NAMALWA (cell line): ENCODE results near the gene MBNL1.

Source experiments
- DNase-seq: peaks from one replicate; pipeline ENCODE4 v3.0.0-alpha.2; 2015; ENCODE audit warnings: low spot score

Gene MBNL1

DNA sequence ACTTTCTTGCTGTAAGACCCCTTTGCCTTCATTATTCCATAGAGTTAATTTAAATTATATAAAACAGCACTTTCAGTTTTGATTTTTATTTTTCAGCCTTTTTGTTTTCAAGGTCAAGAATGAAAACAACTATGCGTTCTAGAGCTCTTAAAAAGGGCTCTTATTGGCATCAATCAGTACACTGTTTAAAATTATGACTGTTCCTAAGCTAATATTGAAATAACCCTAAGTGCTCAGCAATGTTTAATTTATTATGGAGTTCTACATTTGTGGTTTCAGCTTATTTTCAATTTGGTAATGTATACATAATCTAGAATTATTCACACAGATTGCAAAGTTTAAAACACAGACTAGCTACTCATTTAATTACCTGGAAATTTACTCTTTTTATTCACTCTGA, 179.4 kb downstream of the MBNL1 start:
- no peak for DNase-seq

DNA sequence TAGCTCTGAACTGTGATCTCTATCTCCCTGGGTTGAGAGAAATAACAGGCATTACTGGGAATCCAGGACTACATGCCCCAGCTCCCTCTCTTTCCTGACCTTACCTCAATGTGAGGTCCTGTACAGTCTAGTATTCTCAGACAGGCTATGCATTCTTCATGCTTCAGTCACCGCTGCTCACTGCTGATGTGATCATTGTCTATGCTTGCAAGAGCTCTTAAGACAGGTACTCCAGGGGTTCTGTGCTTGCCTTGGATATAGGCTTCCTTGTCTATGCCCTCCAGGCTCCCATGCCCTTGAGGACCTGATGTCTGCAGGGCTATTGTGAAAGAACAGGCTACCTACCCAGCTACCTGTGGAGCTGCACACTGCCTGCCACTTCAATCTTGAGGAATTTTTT, 183.6 kb downstream of the MBNL1 start:
- DNase-seq: no peak

DNA sequence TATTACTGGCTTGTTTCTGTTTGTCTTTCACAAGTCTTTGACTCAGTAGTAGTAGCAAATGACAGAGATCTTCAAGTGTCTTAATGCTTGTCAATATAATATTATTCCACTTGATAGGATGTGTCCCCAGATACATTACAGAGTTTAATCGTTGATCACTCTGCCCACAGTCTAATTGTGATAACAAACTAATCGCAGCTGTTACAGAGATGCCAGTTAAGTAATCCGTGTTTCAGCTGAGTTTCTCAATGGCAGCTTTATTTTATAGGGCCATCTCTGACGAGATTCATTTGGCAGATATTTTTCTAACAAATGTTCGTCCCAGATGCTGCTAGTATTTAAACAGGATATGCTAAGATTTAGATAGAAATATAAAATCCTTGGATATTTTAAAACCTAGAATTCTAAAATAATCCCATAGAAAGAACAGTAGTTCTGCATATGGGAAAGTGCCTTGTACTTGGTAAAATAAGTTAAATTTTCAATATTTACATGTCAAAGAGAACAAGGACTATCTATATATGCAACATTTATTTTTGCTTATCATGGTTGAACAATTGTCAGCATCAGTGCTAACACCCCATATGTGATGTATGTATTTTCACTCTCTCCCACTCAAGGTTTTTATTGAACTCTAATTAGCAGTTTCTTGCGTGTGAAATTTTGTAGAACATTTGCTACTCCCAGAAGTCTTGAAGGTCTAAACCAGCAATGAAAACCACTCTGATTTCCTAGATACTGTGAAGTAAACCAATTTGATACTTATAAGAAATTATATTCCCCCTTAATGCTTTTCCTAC, 185.5 kb downstream of the MBNL1 start:
- DNase-seq: no peak

DNA sequence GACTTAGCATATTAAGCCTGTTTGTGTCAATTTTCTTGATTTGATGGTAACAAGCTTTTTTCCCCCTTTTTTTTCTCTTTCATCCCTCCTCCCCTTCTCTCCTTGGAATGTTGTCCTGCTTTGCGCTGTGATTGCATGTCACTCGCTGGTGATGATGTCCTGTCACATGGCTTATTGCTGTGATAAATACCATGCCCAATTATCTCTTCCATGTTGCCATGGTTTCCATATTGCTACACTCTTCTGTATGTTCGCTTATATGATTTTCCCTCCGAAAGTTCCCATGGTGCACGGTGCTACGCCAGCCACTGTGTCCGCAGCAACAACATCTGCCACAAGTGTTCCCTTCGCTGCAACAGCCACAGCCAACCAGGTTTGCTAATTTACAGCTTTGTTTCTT, 187.3 kb downstream of the MBNL1 start:
- no peak for DNase-seq

DNA sequence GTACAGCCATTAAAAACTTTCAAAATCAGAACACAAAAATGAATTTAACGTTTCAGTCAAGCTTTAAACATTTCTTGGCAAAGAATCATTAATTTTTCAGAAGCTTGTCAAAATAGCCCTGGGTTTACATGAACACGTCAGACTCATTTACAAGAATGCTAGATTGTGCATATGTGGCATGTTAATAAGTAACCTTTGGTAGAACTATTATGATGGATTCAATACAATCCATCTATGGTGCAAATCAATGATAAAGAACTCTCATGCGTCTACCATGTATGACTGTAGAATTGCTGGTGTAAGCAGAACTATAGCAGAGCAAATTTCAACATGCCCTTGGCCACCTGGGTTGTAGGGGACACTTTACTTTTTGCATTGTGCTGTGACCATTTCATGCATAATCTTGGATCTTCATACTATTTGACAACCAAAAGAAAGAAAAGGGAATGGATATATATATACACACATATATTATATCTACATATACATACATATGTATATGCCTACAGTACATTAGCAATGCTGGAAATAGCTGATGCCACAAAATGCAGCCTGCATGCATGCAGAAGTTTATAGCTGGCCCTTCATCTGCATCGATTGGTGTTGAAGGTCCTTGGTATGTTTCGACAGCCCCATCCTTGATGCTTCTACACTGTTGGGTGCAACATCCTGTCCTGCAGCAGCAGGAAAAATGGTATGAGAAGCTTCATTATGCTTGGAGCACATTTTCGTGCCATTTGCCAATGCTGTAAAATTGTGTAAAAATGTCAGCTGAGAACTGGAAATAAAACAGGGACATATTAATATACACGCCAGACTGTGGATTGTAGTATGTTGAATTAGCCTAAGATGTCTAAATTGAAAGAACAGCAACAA, 189.0 kb downstream of the MBNL1 start:
- DNase-seq: no peak

DNA sequence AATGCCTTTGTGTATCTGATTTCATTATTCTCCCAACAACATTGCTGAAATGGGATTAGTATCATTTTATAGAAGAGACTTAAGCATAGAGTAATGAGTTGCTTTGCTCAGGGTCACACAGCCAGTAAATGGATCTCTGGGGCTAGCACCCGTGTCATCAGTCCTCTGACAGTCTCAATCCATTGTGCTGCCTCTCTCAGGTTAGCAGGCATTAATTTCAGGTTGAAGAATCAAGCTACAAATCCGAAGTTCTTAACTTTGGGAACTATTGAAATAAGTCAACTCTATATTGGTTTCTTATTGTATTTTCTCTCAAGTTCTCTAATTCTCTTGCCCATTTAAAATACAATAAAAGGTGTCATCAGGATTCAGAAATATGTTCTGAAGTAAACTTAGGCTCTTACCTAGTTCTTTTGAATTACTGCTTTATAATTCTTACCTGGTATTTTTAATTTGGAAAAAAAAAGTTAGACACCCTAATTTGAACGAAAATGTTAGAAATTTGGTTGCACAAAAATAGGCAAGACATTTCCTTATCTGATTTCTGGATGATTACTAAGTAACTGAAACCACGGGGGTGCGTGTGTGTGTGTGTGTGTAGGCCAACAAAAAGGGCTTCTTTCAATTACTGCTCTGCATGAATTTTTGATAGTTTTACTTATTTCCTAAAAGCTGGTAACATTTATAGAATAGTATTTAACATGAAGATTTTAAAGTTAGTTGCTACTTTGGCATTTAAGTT, 189.8 kb downstream of the MBNL1 start:
- DNase-seq: no peak

DNA sequence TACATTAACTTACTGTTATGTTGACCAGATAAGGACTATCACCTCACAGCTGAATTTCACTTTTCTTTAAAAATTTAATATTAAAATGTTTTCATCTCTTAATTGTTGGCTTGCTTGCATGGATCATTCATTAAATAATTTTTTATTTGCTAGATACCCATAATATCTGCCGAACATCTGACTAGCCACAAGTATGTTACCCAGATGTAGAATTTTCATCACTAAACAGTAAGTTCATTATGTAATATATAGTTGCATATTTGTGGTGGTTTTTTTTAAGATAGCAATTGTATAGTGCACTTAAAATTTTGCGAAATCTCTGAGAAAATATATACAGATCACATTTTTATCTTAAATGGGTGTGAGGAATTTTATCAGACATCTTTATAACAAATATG, 190.4 kb downstream of the MBNL1 start:
- no peak for DNase-seq

DNA sequence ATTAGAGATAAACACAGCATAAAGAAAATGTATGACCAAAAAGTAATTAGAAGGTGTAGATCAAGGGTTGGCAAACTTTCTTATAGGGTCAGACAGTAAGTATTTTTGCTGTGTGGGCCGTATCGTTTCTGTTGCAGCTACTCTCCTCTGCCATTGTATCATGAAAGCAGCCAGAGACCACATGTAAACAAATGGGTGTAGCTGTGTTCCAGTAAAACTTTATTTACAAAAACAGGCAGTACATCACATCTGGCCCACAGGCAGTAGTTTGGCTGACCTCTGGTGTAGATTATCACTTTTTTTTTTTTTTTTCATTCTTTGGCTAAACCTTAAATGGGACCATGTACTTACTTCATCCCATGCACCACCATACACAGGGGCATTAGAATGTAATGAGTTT, 190.8 kb downstream of the MBNL1 start:
- DNase-seq: no peak

DNA sequence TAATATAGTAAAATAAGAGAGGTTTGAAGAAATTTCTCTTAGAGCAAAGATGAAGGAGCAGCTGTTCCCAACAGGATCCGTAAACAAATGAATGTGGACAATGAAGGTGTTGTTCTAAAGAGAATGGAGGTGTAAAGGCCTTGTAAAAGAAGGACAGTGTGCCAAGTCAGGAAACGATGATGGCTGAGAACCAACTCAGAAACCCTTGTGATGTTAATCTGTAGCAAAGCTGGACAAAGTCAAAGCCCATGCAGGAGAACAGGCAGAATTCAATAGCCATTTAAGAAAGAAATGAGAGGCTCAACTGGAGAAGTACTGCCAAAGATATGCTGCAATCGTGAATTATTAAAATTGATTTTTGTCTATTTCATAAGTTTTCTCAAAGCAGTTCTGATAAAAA, 192.2 kb downstream of the MBNL1 start:
- DNase-seq: no peak

DNA sequence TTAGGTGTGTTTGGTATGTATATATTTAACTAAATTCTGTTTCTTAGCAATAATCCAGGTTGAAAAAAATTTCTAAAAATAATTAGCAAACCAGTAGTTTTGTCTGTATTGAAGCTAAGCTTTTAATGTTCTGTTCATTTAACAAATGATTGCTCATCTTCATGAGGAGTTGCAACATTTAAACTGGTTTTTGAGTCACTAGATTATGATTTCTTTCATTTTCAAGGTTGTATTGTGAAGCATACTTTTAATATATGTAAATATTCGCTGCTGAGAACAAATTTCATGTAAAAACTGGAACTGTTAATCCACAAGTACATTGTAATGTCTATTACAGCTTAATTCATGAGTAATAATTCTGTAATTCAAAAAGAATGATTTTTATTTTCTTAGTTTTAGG, 192.7 kb downstream of the MBNL1 start:
- DNase-seq: no peak

DNA sequence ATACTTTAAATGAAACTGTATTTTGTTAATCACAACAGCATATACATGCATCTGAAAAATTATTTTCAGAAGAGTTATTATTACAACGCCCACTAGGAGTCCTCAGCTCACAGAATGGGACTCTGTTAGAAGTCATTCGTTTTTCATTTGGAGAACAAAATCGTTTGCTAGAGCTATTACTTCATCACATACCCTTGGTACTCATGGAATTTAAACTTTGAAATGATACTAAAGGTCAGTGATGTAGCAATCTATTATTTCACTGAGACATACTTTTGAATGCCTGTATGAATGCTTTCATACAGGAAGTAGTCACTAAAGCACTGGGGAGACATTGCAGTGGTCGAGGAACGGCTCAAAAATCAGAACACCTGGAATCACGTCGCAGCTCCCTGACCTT, 198.1 kb downstream of the MBNL1 start:
- peak; percentile 80 for DNase-seq

DNA sequence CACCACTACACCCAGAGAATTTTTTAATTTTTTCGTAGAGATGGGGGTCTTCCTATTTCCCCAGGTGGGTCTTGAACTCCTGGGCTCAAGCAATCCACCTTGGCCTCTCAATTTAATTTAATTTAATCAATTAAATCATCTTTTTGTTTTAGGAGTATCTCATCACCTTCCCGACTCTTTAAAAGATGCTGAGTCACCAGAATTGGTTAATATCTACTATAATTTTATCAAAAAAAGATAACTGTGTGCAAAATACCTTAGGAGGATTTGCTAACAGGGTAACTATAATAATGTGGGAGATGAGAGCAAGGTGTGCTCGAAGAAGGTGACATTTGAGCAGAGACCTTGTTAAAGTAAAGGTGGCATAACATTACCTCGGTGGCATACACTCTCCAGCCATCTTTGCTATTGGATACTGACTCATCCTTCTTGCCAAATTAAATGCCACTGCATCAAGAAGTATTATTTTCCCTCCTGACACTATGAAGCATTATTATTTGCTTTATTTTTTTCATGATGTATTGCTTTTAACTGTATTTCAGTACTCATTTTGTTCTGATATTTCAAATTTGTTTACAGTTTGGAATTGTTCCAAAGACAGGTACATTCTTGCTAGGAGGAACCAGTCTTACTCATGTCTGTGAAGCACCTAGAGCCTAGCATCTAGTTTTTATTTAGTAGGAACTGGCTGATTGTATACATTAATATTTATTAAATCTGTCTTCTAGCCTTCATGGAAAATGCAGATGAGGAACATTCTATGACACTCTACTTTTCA, 200.7 kb downstream of the MBNL1 start:
- DNase-seq: no peak

DNA sequence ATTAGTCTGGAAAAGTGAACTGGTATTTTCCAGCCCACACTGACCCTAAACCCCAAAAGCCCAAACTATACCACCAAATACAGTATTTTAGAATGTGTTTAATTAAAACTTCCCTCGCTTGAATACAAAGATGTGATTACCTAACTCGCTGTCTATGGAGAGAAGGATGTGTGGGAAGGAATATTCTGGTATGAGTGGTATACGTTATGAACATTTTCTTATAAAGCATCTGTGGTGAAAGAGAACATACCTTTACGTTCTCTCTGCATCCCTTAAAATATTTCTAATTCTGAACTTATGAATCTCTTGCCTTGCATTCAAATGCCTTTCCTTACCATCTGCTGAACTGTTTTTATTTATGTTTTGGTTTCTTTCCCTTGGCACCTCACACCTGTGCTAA, 201.4 kb downstream of the MBNL1 start:
- DNase-seq: peak; percentile 28

DNA sequence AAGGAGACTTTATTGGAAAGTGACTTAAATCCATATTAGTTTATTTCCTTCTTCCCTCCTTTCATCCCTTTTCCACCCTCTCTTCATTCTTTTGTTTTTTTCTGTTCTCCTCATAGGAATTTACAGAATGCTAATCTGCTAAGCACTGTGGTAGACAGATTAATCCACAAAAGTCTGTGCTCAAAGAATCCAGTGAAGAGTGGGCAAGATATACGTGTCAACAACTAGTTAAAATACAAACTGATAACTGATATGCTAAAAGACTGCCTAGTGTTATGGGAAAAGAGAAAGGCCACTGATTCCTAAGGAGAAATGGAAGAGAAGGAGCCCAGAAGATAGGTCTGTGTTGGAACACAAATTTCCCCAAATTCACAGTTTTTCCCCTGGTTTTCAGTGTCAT, 202.2 kb downstream of the MBNL1 start:
- no peak for DNase-seq

DNA sequence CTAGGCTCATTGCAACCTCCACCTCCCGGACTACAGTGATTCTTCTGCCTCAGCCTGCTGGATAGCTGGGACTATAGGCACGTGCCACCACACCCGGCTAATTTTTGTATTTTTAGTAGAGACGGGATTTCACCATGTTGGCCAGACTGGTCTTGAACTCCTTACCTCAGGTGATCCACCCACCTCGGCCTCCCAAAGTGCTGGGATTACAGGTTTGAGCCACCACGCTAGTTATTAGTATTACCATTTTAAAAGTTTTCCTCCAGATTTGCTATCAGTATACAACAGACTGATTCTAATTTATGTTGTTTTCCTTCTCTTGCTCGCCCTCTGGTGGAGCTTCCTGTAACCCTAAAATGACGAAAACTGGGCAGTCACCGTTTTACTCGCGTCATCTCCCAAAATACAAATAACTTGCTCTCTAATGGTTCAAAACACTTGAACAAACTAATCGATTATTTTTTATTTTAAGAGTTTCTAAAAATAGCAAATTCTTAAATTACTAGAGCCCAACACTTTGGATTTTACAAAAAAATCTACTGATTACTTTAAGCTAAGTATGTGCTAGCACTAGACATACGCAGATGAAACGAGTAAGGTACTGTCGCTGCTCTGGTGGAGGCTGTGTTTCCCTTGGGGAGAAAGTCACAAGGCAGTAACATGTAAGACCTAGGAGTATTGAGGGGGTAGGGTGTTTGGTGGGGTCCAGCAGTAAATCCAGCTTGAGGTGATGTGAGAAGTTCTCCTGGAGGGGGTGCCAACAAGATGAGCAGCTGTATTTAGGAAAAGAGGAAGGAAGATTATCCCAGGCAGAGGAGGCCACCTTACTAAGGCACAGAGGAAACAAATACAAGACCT, 203.3 kb downstream of the MBNL1 start:
- DNase-seq: peak; percentile 89

DNA sequence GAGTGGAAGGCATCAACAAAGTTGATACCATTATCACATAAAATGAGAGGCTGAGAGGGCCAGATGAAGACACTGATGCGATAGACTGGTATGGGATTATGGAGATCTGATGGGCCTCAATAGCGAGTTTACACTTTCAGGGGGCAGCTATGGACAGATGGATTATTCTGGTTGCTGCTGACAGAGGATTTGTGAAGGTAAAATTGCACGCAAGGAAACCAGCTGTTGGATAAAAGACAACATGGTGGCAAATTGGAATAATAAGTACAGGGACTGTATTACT, 203.9 kb downstream of the MBNL1 start:
- DNase-seq: no peak

DNA sequence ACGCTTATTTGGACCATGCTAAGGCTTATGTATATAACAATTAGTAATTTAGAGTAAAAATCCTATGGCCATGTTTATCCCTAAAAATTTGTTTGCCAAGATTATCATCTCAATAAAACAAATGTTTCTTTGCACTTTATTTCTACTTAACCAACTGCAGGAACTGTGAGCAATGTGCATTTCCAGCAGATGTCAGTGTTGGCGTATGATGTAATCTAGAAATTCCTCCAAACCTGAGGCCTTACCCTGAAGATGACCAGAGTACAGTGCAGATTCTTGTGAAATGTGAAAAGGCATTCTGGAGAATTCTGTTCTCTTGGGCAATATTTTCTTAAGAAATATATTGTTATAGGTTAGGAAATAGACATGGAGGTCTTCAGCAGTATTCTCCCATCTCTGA, 205.9 kb downstream of the MBNL1 start:
- DNase-seq: peak; percentile 78

DNA sequence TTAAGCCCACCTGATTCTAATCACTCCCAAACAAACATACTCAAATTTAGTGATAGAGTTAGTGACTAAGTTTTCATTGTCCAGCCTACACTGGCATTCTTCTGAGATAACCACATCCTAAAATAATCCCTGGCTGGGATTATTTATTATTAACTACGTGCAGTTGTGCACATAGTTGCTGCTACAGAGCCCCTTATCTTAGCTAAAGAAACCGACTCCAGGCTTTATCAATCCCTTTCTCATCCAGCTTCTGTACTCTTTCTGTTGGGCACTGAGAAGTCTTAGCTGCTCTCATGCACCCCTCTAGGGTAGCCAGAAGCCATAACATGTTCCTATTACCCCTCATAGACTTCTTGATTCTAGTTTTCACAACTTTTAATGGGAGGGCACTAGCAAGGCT, 208.7 kb downstream of the MBNL1 start:
- DNase-seq: no peak

DNA sequence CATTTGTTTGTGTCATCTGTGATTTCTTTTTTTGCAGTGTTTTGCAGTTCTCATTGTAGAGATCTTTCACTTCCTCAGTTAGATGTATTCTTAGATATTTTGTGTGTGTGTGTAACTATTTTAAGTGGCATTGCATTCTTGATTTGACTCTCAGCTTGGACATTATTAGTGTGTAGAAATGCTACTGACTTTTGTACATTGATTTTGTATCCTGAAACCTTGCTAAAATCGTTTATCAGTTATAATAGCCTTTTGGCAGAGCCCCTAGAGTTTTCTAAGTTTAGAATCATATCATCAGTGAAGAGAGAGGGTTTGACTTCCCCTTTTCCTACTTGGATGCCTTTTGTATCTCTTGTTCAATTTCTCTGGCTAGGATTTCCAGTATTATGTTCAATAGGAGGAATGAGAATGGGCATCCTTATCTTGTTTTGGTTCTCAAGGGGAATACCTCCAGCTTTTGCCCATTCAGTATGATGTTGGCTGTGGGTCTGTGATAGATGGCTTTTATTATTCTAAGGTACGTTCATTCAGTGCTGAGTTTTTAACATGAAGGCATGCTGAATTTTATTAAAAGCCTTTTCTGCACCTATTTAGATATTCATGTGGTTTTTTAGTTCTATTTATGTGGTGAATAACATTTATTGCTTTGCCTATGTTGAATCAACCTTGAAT, 211.7 kb downstream of the MBNL1 start:
- peak; percentile 33 for DNase-seq

DNA sequence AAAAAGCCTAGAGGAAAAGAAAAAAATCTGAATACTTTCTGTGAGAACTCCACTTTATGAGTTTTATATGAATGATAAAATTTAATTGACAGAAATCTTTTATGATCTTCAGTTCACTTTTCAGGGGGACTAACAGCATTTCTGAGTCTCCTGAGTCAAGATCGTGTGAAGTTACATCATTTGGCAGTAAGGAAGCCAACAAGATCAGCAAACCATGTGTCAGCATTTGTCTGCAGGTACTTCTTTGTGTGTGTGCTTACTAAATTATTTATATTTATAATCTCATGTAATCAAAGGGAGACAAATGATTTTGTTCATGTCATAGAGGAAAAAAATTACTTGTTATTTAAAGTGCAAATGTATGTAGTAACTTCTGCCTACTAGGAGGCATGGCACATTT, 217.6 kb downstream of the MBNL1 start:
- DNase-seq: no peak

DNA sequence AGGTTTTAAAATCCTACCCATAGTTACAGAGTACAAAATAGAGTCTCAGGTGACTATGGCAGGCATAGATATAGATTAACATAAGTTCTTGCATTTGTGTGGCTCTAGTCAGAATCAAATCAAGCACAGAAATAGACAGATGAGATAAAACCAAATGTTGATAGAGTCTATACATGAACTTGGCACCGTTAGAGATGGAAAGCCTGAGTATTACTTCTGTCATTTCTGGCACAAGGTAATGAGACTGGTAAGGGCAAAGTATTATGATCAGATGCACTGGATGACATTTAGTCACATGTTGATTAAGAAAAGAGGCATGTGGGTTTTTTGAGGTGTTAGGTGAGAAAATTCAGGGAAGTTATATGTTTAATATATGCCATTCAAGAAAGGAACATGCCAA, 219.7 kb downstream of the MBNL1 start:
- DNase-seq: no peak
